Astrocyte of the cerebellum (primary cell): ENCODE data around the gene CDH9.

Experiments used
- DNase-seq: peaks from one replicate; pipeline ENCODE4 v3.0.0-alpha.2; 2011; ENCODE audit warnings: low read depth
- H3K4me3 ChIP-seq: 2 replicates; pipeline ENCODE4 v1.5.1; 2011; ENCODE audit warnings: mild to moderate bottlenecking, low read depth, low read length, moderate library complexity
- in situ Hi-C: cut with HindIII; loops from 2 replicates; pipeline ENCODE4 v1.10.0; 2017; ENCODE audit warnings: low sequenced_read_pairs
- TF ChIP-seq, protein P1 (sequence below): IDR thresholded peaks from 2 replicates; pipeline ENCODE4 v1.5.1; 2012; ENCODE audit warnings: low read length, low read depth, moderate library complexity, mild to moderate bottlenecking; ENCODE audit errors: missing control alignments

CDH9 gene

GRCh38 chr5:26932238-26932637 lies 106.1 kb downstream of the CDH9 start:
- no peak overlapping the region for H3K4me3 ChIP-seq
- TF ChIP-seq, protein P1, sequence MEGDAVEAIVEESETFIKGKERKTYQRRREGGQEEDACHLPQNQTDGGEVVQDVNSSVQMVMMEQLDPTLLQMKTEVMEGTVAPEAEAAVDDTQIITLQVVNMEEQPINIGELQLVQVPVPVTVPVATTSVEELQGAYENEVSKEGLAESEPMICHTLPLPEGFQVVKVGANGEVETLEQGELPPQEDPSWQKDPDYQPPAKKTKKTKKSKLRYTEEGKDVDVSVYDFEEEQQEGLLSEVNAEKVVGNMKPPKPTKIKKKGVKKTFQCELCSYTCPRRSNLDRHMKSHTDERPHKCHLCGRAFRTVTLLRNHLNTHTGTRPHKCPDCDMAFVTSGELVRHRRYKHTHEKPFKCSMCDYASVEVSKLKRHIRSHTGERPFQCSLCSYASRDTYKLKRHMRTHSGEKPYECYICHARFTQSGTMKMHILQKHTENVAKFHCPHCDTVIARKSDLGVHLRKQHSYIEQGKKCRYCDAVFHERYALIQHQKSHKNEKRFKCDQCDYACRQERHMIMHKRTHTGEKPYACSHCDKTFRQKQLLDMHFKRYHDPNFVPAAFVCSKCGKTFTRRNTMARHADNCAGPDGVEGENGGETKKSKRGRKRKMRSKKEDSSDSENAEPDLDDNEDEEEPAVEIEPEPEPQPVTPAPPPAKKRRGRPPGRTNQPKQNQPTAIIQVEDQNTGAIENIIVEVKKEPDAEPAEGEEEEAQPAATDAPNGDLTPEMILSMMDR = no peak
- DNase-seq = no peak
- in situ Hi-C loops = no loop called here

DNA sequence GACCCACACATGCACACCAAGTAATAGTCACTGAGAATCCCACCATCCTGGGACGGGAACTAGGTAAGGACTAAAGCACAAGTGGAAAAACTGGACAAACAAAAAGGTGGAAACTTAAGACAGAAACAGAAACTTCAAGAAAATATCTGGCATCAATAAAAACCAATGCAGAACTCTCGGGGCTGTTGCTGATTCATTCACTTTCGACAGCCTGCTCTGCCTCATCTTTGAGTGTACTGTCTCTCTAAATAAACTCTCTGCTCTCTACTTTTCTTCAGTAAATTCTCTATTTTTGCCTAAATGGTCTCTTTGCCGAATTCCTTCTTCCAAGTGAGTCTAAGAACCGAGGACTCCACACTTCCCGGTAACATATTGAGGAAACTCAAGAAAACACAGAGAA lies 116.9 kb downstream of the CDH9 start:
- TF ChIP-seq, protein P1 = no peak
- no peak for DNase-seq
- in situ Hi-C loops = no loop called here
- H3K4me3 ChIP-seq = no peak overlapping the region

DNA sequence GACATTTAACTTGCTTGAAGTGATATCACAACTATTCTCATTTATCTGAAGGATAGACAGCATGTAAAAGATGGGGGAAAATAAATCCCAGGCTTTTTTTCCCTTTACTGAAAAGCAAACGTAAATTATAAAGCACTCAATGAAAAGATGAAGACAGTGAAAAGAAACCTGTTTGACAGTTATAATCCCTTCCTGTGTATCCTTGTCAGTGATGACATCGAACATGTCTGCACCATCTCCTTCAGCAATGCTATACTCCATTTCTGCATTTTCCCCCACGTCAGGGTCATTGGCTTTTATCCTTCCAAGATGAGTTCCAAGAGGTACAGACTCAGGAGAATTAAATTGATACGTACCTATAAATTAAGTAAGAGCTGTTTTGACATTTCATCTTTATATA lies 134.9 kb downstream of the CDH9 start:
- H3K4me3 ChIP-seq = no peak overlapping the region
- TF ChIP-seq, protein P1 = no peak
- in situ Hi-C loops = no loop called here
- no peak for DNase-seq

GRCh38 chr5:26894719-26895263 lies 143.6 kb downstream of the CDH9 start:
- TF ChIP-seq, protein P1 = no peak
- DNase-seq = no peak
- no peak overlapping the region for H3K4me3 ChIP-seq
- in situ Hi-C loops = no loop called here

- TF ChIP-seq, protein P1 = no peak
- in situ Hi-C loops = no loop called here
- no peak overlapping the region for H3K4me3 ChIP-seq
- no peak for DNase-seq
These were observed 145.3 kb downstream of the CDH9 start for GRCh38 chr5:26893078-26893477.

DNA sequence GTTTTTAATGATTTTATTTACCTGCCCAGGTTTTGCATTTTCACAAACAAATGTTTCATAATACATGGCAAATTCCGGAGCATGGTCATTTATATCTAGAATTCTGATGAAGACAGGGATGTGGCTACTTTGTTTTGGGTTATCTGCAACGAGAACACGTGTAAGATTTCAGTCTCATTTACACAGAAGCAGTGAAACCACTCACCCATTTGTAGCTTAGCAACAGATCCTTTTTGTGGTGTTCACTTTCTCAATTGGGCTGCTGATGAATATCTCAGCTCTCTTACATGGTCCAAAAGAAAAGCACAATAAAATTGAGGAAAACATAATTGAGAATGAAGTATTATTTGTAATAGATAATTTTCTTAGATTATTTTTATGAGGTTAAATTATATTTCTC lies 148.6 kb downstream of the CDH9 start:
- TF ChIP-seq, protein P1 = no peak
- in situ Hi-C loops = no loop called here
- no peak overlapping the region for H3K4me3 ChIP-seq
- no peak for DNase-seq

DNA sequence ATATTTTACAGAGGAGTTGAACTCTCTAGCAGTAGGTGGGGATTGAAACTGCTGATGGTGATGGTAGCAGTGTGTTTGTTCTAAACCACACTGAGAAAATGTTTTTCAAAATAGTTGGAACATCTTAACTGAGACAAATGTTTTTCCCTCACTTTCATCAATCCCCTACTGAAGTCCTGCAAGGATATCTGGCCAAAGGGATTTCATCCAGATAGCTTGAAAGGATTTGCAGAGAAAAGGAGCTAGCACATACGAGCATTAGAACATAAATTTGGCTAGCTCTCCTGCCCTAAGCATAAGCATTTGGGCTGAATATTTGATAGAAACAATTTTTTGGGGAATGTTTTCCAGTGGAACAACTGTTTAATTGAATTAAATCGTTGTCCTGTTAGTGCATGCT lies 153.9 kb downstream of the CDH9 start:
- in situ Hi-C loops = no loop called here
- H3K4me3 ChIP-seq = no peak overlapping the region
- DNase-seq = no peak
- TF ChIP-seq, protein P1 = no peak
